Activated CD4-positive, alpha-beta T cell treated with anti-CD3 and anti-CD28 coated beads, Interleukin-2, amount 50 U/mL, for 48 hours (primary cell): ENCODE results near the gene TXNDC16.
"Not testable (repeated sequence)": the region's sequence is repeated elsewhere in the genome, so short reads cannot be mapped to it uniquely, and the experiment has no call there.

Source experiments
- DNase-seq, 2 experiments: peaks; one replicate each; pipeline ENCODE4 v3.0.0-alpha.2; 2020

Gene TXNDC16

GRCh38 chr14:52538623-52539022 is 13.7 kb downstream of the TXNDC16 start:
- no peak for DNase-seq

DNA sequence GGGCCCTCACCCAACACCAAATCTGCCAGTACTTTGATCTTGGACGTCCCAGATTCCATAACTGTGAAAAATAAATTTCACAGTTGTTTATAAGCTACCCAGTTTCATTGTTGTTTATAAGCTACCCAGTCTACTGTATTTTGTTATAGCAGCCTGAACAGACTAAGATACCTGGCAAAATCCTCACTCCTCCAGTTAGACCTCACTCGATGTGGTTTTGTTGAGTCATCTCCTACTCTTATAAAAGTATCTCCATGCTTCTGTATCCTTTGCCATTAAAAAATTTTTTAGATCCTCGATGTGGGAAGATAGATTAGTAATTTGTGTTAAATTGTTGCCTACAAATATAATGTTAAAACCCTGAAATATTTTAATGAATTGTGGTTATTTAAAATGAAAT is 16.0 kb downstream of the TXNDC16 start:
- no peak for DNase-seq

GRCh38 chr14:52531481-52531880 is 20.8 kb downstream of the TXNDC16 start:
- DNase-seq, result no peak

DNA sequence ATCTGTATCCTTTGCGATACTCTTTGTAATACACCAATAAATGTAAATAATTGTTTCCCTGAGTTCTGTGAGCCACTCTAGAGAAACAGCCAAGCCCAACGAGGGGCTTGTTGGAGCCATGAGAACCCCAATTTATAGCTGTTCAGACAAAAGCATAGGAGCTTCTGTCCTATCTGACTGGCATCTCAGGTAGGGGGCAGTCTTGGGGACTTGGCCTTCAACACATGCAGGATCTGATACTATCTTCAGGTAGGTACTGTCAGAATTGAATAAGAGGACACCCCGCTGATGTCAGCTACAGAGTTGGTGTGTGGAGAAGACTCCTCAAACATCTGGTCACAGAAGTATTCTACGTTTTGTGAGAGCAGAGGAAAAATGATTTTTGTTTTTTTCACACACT is 25.3 kb downstream of the TXNDC16 start:
- no peak for DNase-seq

- DNase-seq, result no peak
Measured at GRCh38 chr14:52522581-52523345, 29.5 kb downstream of the TXNDC16 start.

DNA sequence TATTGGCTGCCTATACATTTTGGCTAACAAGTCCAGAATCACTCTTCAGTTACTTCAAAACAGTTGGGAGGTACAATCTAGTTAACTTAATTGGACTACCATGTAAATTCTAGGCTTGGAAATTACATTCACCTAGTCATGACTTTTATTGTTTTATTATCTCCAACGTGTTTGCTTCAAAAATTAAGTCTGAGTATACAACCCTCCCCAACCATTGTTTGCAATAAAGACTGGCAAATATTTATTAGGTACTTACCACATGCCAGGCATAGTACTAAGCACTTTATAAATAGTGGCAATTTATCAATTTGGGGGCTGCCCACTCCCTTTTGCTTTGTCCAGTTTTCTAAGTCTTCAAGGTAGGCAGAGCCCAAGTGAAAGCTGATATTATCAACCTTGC is 30.3 kb downstream of the TXNDC16 start:
- no peak for DNase-seq

GRCh38 chr14:52514046-52514811 is 38.1 kb downstream of the TXNDC16 start:
- no peak for DNase-seq

GRCh38 chr14:52513249-52513648 is 39.1 kb downstream of the TXNDC16 start:
- no peak for DNase-seq

DNA sequence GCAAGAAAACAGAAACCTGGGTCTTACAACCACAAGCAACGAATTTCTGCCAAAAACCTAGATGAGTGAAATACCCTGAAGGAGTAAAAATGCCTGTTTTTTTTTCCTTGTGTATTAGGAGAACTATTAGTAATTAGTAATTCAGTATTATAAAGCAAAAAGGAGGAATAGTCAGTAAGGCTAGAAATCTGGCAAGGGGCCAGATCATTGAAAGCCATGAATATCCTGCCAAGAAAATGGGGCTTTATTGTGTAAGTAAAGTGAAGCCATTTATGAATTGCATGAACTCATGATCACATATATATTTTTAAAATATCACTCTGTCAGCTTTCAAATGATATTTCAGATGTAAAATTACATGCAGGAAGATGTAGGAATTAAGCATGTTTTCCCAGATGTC is 57.9 kb downstream of the TXNDC16 start:
- DNase-seq, result no peak

- no peak for DNase-seq
Measured at GRCh38 chr14:52485350-52485960, 66.8 kb downstream of the TXNDC16 start.

- no peak for DNase-seq
Measured at GRCh38 chr14:52481864-52482263, 70.4 kb downstream of the TXNDC16 start.

- DNase-seq, result no peak
Measured at GRCh38 chr14:52473557-52473956, 78.7 kb downstream of the TXNDC16 start.

DNA sequence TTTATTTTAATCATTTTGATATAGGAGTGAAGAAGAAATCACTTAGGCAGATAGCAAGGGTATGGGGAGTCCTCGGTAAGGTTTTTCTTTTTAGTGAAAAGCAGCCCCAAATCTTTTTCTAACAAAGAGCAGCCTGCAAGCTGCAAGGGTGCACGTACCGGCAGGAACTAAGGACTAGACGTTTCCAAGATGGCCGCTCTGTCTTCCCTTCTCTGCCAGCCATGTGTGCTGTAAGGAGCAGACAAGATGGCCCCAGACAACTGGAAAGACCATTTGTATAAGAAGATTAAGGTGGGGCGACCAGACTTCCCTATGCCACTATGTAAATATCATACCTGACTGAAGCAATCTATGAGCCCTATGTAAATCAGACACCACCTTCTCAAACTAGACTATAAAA is 79.6 kb downstream of the TXNDC16 start:
- DNase-seq, result no peak

DNA sequence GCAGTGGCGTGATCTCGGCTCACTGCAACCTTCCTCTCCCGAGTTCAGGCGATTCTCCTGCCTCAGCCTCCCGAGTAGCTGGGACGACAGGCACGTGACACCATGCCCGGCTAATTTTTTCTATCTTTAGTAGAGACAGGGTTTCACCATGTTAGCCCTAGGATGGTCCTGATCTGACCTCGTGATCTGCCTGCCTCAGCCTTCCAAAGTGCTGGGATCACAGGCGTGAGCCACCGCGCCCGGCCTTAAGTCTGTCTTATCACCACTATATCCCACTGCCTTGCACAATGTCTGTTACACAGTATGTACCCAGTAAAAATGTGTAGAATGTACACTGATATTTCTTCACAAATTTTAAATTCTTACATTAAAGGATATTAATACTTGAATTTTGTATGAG is 80.1 kb downstream of the TXNDC16 start:
- not testable (repeated sequence) for DNase-seq

DNA sequence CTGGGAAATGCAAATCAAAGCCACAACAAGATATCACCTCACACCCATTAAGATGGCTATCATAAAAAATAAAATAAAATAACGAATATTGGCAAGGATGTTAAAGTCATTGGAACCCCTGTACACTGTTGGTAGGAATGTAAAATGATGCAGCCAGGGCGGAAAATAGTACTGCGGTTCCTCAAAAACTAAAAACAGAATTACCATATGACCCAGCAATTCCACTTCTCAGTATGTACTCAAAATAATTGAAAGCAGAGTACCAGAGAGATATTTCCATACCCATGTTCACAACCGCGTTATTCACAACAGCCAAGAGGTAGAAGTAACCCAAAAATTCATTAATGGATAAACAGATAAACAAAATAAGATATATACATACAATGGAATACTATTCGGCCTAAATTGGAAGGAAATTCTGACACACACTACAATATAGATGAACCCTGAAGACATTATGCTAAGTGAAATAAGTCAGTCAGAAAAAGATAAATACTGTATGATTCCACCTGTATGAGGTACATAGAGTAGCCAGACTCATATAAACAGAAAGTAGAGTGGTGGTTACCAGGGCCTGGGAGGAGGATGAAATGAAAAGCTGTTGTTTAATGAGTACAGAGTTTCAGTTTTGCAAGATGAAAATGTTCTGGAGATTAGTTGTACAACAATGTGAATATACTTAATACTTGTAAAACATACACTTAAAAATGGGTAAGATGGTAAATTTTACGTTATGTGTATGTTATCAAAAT is 84.6 kb downstream of the TXNDC16 start:
- DNase-seq, result no peak

DNA sequence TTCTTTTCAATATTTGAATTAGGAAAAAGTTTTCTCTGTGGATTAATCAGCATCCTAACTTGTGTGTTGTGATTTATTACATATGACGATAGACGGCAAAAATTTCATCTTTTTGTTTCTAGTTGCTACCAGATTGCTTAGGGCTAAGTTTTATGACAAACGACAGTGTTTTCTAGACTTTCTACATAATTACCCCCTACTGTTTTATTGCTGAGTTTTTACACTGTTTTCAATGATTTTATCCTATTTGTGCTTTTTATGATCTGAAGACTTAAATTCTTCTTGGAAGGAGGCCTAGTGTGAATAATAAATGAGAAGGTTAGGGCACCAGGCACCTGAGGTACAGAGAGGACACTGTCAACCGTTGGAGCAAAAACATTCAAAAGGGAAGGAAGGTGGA is 88.1 kb downstream of the TXNDC16 start:
- no peak for DNase-seq

DNA sequence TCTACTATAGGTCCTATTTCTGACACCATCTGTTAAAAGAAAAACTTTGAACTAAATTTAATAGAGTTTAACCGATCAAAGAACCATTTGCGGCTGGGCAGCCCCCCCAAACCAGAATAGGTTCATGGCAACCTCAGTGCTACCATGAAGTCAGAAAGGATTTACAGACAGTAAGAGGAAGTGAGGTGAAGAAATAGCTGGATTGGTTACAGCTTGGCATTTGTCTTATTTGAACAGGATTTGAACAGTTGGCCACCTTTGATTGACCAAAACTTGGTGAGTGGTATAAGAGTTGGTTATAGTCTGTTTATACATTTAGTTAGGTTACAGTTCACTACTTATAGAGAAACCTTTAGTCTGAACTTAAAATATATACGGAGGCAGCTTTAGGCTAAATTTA is 88.9 kb downstream of the TXNDC16 start:
- no peak for DNase-seq

- DNase-seq, result no peak
Measured at GRCh38 chr14:52461721-52462120, 90.6 kb downstream of the TXNDC16 start.

- no peak for DNase-seq
Measured at GRCh38 chr14:52458721-52459085, 93.6 kb downstream of the TXNDC16 start.

GRCh38 chr14:52457411-52457810 is 94.9 kb downstream of the TXNDC16 start:
- DNase-seq, result no peak

DNA sequence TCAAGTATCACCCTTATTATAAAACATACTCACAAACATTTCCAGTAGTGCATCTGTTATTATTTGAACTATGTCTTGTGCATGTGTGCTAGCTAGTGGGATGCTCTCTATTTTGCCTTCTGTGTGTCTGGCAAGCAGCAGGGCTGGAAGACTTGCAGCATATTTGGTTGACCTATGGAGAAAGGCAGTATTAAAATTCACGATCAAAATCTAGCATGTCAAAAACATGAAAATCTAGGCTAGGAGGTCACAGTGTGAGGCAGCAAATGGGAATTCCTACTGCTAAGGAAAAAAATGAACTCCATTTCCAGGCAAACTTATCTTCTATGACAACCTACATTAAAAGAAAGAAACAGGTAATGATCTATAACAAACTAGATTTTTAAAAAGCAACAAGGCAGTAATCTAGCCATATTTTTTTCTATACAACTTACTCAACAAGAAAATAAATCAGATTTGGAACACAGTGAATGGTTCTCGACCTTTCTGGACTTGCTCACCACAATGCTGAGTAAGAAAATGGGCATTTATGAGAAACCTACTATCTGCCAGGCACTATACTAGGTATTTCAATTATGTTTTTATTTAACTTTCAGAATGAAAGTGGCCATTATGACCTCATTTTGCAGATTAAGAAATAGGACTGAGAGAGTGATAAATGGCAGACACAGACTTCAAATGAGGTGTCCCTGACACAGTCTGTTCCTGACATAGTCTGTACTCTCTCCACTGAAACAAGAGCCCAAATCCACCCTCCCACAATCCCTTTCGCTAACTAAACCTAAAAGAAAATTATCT is 96.8 kb downstream of the TXNDC16 start:
- no peak for DNase-seq

DNA sequence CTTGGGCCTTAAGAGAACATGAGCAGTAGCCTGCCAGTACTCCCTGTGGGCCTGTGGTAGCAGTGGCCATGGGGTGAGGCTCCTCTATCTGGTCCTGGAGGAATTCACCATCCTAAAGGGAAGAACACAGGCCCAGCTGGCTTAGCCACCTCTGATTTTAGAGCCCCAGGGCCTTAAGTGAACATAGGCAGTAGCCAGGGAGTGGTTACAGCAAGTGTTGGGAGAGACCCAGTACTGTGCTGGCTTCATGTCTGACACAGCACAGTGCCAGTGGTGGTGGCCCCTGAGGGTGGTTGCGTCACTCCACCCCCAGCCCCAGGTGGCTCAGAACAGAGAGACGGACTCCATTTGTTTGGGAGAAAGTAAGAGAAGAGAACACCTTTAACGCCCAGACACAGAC is 105.1 kb downstream of the TXNDC16 start:
- no peak for DNase-seq

DNA sequence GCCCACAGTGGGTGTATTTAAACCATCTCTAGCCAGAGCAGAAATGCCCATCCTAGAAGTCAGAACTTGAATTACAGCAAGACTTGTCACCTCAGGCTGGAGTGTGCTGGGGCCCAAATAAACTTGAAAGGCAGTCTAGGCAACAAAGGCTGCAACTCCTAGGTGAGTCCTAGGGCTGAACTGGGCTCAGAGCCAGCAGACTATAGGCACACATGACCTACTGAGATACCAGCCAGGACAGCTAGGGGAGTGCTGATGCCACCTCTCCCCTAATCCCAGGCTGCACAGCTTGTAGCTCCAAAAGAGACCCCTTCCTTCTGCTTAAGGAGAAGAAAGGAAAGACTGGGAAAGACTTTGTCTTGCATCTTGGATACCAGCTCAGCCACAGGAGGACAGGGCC is 106.0 kb downstream of the TXNDC16 start:
- DNase-seq, result no peak
